Aorta (tissue), 5 donors: ENCODE data around the gene PAN3. TPM values are rescaled to one million over a fixed set of nuclear protein-coding genes. Genes with fewer than 3 reads are reported as not detected.

Experiments
- ATAC-seq: fragments of 200-7000 bp; cut with Tn5 transposase; one replicate; pipeline ENCODE4 v1.9.1; 2022; ENCODE audit warnings: moderate library complexity; ENCODE audit not compliant: low FRiP score
- DNase-seq, 2 donors: peaks; one replicate each; pipeline ENCODE4 v3.0.0-alpha.2; 2020
- H3K27ac ChIP-seq, 2 donors: one replicate each; pipeline ENCODE4 v1.5.1; 2013; ENCODE audit warnings: low read length in 2 of 2, mild to moderate bottlenecking in 2 of 2, moderate library complexity in 2 of 2, control low read depth in 1 of 2, inconsistent platforms in 1 of 2, low read depth in 1 of 2
- H3K27me3 ChIP-seq, 2 donors: one replicate each; pipeline ENCODE4 v1.6.1; 2013; ENCODE audit warnings: control low read depth in 1 of 2, low read length in 1 of 2, mild to moderate bottlenecking in 1 of 2, moderate library complexity in 1 of 2; ENCODE audit not compliant: insufficient read depth in 2 of 2, control insufficient read depth in 1 of 2
- H3K36me3 ChIP-seq, 2 donors: one replicate each; pipeline ENCODE4 v1.6.1; 2013; ENCODE audit warnings: control low read depth in 1 of 2, low read length in 1 of 2, mild to moderate bottlenecking in 1 of 2; ENCODE audit not compliant: insufficient read depth in 2 of 2, control insufficient read depth in 1 of 2
- H3K4me1 ChIP-seq, 2 donors: one replicate each; pipeline ENCODE4 v1.6.1; 2013; ENCODE audit warnings: low read length in 2 of 2, control low read depth in 1 of 2, mild to moderate bottlenecking in 1 of 2, moderate library complexity in 1 of 2; ENCODE audit not compliant: insufficient read depth in 2 of 2, control insufficient read depth in 1 of 2
- H3K4me3 ChIP-seq, 2 donors: one replicate each; pipeline ENCODE4 v1.5.1; 2013; ENCODE audit warnings: low read length in 2 of 2, control low read depth in 1 of 2, mild to moderate bottlenecking in 1 of 2
- H3K9me3 ChIP-seq: one replicate; pipeline ENCODE4 v1.6.1; 2013; ENCODE audit warnings: mild to moderate bottlenecking, low read length; ENCODE audit not compliant: control insufficient read depth
- WGBS, 2 donors: extraction: QIAGEN DNeasy Blood & Tissue Kit; methylation state at CpG; one replicate each; pipeline ENCODE4 v1.1.7; 2013; 5-methylcytosine and 5-hydroxymethylcytosine counted together
- intact Hi-C, 2 donors: fragments of 100-400 bp; cut with DNase I; formaldehyde crosslinking; loops; one replicate each; pipeline versions ENCODE4 v1.14.2 to v1.15.0; 2022
- polyA plus RNA-seq, 2 donors: library from polyadenylated mRNA; stranded (reverse); fragments of 200-250 nt; gene quantifications; one replicate each; pipeline ENCODE4 v1.2.3, GENCODE V29; 2013
- total RNA-seq, 2 donors: library from RNA; stranded (reverse); fragmentation: NEBNext Ultra II Directional; extraction: Animal tissue kit (Norgen Biotek cat#: 25700); gene quantifications; one replicate each; pipeline ENCODE4 v1.2.1, GENCODE V29; 2021
- donor health status: healthy with polysubstance abuse.
- donor health status: Bipolar disorder and iron deficiency.
- donor health status: DM: no; HTN: no; CAD: no.
- donor health status: DM: no; HTN: no; CAD: no.
- donor health status: DM: yes; HTN: yes; CAD: no.

PAN3 gene
- total and polyA plus RNA-seq, 4 donors = 4.0 to 49.2 (median 26.5) TPM

DNA sequence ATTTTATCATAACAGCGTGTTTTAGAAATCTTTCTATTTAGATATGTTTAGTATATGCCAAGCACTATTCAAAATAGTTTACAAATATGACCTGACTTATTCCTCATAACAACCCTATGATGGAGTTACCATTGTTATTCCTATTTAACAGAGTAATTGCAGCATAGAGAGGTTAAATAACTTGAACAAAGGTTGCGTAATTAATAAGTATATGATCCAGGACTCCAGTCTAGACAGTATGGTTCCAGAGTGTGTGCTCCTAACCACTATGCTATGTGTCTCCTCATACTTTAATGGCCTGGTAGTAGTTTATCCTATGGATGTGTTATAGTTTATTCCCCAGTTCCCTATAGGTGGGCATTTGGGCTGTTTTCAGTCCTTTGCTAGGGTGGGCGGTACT, 145.3 kb downstream of the PAN3 start:
- DNase-seq = no peak
- 98 to 99% methylated on average over 3 of the region's 3 CpGs for WGBS, 2 donors
- no peak for ATAC-seq
- H3K36me3 ChIP-seq = peaks cover 3 to 4% of the 10 kb centered on the region in 2 donors
- no peaks in the 10 kb centered on the region for H3K4me1 ChIP-seq
- H3K27ac ChIP-seq = no peak overlapping the region
- H3K27me3 ChIP-seq = no peaks in the 10 kb centered on the region
- intact Hi-C loops = no loop called here
- no peaks in the 10 kb centered on the region for H3K9me3 ChIP-seq
- no peak overlapping the region for H3K4me3 ChIP-seq

DNA sequence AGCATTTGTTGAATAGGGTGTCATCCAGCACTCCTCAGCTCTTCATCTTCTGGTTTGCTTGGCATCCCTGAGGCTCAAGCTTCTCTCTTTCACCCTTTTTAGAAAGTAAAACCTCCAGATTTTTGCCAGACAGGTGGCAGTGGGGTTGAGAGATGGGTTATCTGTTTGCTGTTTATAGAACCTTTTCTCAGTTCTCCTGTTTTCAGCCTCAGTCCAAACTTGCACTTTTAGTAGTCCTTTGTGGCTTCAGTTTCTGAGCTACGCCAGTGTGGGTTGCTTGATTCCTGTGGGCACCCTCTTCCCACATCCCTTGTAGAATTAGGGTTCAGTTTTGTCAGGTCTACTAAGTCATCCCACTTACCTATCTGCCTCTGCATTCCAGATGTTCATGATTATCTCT, 147.9 kb downstream of the PAN3 start:
- ATAC-seq = no peak
- Histone ChIP-seq H3K9me3 (no peaks in the 10 kb centered on the region), H3K27ac (no peak overlapping the region), H3K36me3 (peaks cover 1 to 4% of the 10 kb centered on the region in 2 donors), H3K27me3 (no peaks in the 10 kb centered on the region), H3K4me3 (no peak overlapping the region), H3K4me1 (no peaks in the 10 kb centered on the region)
- WGBS, 2 donors = 95 to 100% methylated on average over 1 of the region's 1 CpG
- DNase-seq = no peak
- intact Hi-C loops = no loop called here

DNA sequence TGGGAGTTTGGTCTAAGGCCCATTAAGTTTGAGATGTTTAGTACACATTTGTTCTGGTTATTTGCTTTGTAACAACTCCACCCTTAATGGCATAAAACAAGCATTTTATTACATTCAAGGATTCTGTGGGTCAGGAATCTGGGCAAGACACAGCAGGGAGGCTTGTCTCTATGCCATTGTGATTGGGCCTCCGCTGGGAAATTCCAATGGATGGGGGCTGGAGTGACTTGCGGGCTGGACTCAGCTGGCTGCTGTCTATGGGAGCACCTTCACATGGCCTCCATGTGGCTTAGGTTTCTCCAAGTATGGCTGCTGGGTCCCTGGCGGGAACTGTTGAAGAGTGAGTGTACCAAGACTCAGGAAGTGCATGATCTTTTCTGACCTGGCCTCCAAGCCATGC, 159.0 kb downstream of the PAN3 start:
- DNase-seq (no peak), ATAC-seq (no peak)
- intact Hi-C loops = no loop called here
- Histone ChIP-seq H3K4me1 (no peaks in the 10 kb centered on the region), H3K9me3 (no peaks in the 10 kb centered on the region), H3K27me3 (no peaks in the 10 kb centered on the region), H3K4me3 (no peak overlapping the region), H3K36me3 (peaks cover 0 to under 1% of the 10 kb centered on the region in 2 donors), H3K27ac (no peak overlapping the region)
- WGBS, 2 donors = 73 to 80% methylated on average over 3 of the region's 3 CpGs

DNA sequence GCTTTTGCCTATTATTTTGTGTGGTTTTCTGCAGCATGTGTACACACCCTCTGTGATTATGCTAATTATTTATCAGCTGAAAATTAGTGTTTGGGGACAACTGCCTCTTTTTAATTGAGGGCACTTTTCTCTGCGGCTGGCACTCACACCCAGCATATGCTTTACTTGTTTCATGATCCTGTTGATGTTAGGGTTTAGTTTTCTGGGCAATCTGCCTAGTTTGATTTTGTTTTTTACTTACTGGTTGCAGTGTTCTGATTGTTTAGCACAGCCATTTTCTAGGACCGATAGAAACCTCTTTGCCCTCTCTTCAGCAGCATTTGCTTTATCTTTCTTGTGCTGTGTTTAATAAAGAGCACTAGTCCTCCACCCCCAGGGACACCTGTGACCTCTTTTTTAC, 161.6 kb downstream of the PAN3 start:
- intact Hi-C loops = no loop called here
- ATAC-seq = no peak
- no peaks in the 10 kb centered on the region for H3K4me1 ChIP-seq
- no peaks in the 10 kb centered on the region for H3K9me3 ChIP-seq
- DNase-seq = no peak
- H3K27ac ChIP-seq = no peak overlapping the region
- H3K36me3 ChIP-seq = no peaks in the 10 kb centered on the region
- H3K4me3 ChIP-seq = no peak overlapping the region
- 80 to 85% methylated on average over 2 of the region's 2 CpGs for WGBS, 2 donors
- H3K27me3 ChIP-seq = no peaks in the 10 kb centered on the region

DNA sequence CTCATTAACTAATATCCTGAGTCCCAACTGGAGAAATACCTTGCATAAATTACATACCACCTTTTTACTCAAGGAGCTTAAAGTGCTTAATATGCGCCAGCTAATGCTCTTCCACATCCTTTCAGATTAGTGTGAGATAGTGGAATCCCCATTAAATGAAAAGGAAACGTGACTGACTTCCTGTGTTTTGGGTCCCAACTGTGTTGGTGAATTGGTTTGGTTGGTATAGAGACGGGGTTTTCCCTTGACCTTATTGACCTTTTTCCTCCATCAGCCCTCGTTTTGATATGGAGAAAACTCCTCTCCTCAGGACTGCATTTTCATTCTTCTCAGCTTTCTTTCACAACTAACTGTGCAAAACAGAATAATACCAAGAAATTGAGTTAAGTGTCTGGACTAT, 163.5 kb downstream of the PAN3 start:
- Histone ChIP-seq H3K27ac (no peak overlapping the region), H3K27me3 (no peaks in the 10 kb centered on the region), H3K36me3 (no peaks in the 10 kb centered on the region), H3K4me1 (no peaks in the 10 kb centered on the region), H3K4me3 (no peak overlapping the region), H3K9me3 (no peaks in the 10 kb centered on the region)
- ATAC-seq (no peak), DNase-seq (no peak)
- WGBS, 2 donors = 78 to 82% methylated on average over 4 of the region's 4 CpGs
- intact Hi-C loops = no loop called here

DNA sequence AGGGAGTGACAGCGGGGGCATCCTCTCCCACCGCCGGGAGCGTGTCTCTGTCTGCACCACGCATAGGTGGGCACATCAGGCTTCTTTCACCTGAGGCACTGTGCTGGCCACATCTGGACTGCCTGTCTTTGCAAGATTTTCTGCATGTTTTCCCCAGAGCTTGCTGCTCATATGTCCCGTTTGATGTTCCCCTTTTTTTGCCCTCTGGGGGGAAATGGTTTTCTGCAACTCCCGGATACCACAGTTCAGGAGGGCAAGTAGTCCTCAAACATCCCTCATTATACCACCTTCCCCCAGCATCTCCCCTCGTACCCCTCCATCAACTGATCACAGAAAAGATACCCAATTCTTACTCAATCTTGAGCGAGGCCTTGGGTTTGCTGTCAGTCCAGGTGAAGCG, 168.0 kb downstream of the PAN3 start:
- 93 to 96% methylated on average over 10 of the region's 10 CpGs for WGBS, 2 donors
- Histone ChIP-seq H3K27ac (no peak overlapping the region), H3K27me3 (no peaks in the 10 kb centered on the region), H3K4me3 (no peak overlapping the region), H3K36me3 (no peaks in the 10 kb centered on the region), H3K4me1 (no peaks in the 10 kb centered on the region), H3K9me3 (no peaks in the 10 kb centered on the region)
- DNase-seq (no peak), ATAC-seq (no peak)
- intact Hi-C loops = no loop called here

DNA sequence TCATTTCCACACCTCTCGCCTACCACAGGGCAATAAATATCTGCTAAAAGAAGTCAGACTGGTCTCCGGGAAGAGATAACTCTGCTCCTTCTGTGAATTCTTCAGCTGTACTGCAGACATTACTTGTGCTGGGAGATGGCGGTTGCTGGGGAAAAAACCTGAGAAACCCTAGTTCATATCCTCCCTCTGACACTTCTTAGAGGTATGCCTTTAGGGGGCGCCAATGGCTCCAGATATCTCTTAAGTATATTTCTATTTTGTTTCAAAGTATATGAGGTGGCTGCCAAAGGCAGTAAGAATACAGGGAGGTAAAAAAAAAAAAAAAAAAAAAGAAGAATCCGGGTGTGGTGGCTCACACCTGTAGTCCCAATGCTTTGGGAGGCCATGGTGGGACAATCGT, 175.2 kb downstream of the PAN3 start:
- ATAC-seq = no peak

DNA sequence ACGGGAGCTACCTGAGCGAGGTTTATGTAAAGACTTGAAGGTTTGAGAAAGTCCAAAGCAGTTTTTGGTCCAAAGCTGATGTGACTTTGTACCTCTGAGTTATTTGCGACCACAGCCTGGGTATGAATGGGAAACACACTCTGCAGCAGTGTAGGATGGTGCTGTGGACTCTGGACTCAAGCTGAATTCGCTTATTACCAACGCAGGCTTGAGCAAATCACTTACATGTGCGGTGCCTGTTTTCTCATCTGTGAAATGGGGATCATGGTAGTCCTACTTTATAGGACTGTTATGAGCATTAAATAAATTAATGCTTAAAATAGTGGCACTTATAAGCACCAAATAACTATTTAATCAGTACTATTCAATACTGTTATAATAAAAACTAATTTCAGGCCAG, 176.5 kb downstream of the PAN3 start:
- ATAC-seq (no peak), DNase-seq (no peak)
- Histone ChIP-seq H3K9me3 (no peaks in the 10 kb centered on the region), H3K4me3 (no peak overlapping the region), H3K27ac (no peak overlapping the region), H3K4me1 (no peaks in the 10 kb centered on the region), H3K27me3 (no peaks in the 10 kb centered on the region), H3K36me3 (no peaks in the 10 kb centered on the region)
- WGBS, 2 donors = 95 to 98% methylated on average over 6 of the region's 6 CpGs
- intact Hi-C loops = no loop called here

More for the DNA sequence above, 175.2 kb downstream of the PAN3 start:
- 94 to 96% methylated on average over 6 of the region's 6 CpGs for WGBS, 2 donors
- Histone ChIP-seq H3K27me3 (no peaks in the 10 kb centered on the region), H3K4me1 (no peaks in the 10 kb centered on the region), H3K27ac (no peak overlapping the region), H3K36me3 (no peaks in the 10 kb centered on the region), H3K4me3 (no peak overlapping the region), H3K9me3 (no peaks in the 10 kb centered on the region)
- no peak for DNase-seq
- intact Hi-C loops = no loop called here

DNA sequence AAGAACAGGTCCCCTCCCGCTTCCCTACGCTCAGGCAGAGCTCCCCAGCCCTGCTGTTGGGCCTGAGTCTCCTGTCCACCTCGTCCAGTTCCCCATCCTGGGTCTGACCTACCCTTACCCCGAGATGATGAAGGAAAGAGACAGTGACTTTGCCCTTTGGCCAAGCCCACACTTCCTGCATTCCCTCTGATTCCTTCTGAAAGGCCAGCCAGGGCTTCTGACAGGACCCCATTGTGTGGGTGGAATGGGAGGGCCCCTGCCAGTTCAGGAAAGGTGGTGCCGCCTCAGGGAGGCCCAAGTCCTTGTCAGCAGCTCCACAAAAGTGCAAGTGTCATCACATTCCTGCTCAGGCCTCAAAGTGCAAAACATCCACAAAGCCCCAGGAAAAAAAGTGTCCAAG, 177.8 kb downstream of the PAN3 start:
- H3K9me3 ChIP-seq = no peaks in the 10 kb centered on the region
- intact Hi-C loops = no loop called here
- 83 to 95% methylated on average over 5 of the region's 5 CpGs for WGBS, 2 donors
- H3K27ac ChIP-seq = no peak overlapping the region
- ATAC-seq = no peak
- no peaks in the 10 kb centered on the region for H3K4me1 ChIP-seq
- DNase-seq = no peak
- H3K27me3 ChIP-seq = no peaks in the 10 kb centered on the region
- no peaks in the 10 kb centered on the region for H3K36me3 ChIP-seq
- H3K4me3 ChIP-seq = no peak overlapping the region
